ENCODE results near the gene CALCB. TPM values are rescaled to one million over a fixed set of nuclear protein-coding genes. Genes with fewer than 3 reads are reported as not detected.

The CALCB gene
- total and polyA plus RNA-seq, 5 experiments from 2014 or later, result 0.09 to 0.62 (median 0.47) TPM

Other genes with a start within 250 kb of the CALCB start
- gene CYP2R1, start 181.4 kb upstream of the CALCB start, total RNA-seq, result 10 to 100 TPM; 12.5 to 14.7 TPM
- gene CYP2R1, start 181.4 kb upstream of the CALCB start, polyA plus RNA-seq, result 10 to 100 TPM; 11.9 to 19.4 (median 16.3) TPM
- gene CALCA, start 101.2 kb upstream of the CALCB start, total RNA-seq, result not detected
- not detected for gene CALCA, start 101.2 kb upstream of the CALCB start, polyA plus RNA-seq
- under 1 TPM; 0.16 to 0.60 TPM for gene INSC, start 41.3 kb downstream of the CALCB start, total RNA-seq
- gene INSC, start 41.3 kb downstream of the CALCB start, polyA plus RNA-seq, result not detected